DND-41 (cell line): ENCODE data around the gene PIK3C2B.

Source experiments
- EZH2 ChIP-seq: IDR thresholded peaks from 3 replicates; pipeline ENCODE4 v1.6.1; 2012; ENCODE audit warnings: borderline replicate concordance, low read depth, mild to moderate bottlenecking, moderate library complexity, low read length, inconsistent platforms; ENCODE audit not compliant: severe bottlenecking
- TF ChIP-seq, protein P1 (sequence below): IDR thresholded peaks from 2 replicates; pipeline ENCODE4 v1.5.1; 2012; ENCODE audit warnings: borderline replicate concordance, low read length, moderate library complexity, mild to moderate bottlenecking; ENCODE audit not compliant: poor library complexity, severe bottlenecking; ENCODE audit errors: extremely low read depth

DNA sequence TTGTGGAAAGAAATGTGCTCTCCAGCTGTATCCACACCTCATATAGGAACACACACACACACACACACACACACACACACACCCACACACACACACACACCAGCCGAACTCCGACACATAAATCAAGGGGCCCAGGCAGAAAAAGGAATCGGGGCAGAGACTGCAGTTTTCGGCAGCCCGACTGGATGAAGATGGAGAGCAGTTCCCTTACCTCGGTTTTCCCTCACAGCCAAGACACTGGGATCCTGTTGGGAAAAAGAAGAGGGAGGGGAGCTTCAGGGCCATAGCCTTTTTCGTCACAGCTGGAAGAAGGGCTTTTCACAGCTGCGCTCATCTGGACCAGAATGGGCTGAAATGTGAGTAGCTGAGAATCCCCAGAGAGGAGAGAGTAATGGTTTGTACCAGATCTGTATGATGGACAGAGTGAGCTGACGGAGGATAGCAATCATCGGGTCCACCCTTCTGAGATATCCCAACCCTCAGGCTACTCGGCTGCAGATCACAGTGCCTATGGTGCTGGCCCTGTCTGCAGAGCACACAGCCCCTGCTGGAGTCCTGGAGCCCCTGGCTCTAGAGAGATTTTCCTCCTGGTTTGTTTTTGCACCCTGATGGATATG is 37.7 kb downstream of the PIK3C2B start:
- TF ChIP-seq, protein P1, sequence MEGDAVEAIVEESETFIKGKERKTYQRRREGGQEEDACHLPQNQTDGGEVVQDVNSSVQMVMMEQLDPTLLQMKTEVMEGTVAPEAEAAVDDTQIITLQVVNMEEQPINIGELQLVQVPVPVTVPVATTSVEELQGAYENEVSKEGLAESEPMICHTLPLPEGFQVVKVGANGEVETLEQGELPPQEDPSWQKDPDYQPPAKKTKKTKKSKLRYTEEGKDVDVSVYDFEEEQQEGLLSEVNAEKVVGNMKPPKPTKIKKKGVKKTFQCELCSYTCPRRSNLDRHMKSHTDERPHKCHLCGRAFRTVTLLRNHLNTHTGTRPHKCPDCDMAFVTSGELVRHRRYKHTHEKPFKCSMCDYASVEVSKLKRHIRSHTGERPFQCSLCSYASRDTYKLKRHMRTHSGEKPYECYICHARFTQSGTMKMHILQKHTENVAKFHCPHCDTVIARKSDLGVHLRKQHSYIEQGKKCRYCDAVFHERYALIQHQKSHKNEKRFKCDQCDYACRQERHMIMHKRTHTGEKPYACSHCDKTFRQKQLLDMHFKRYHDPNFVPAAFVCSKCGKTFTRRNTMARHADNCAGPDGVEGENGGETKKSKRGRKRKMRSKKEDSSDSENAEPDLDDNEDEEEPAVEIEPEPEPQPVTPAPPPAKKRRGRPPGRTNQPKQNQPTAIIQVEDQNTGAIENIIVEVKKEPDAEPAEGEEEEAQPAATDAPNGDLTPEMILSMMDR, result no peak
- TF ChIP-seq EZH2, result no peak
